DND-41 (cell line): ENCODE measurements around the gene PDZRN3.

Experiments
- ATAC-seq: fragments of 200-7000 bp; cut with Tn5 transposase; 3 replicates; pipeline ENCODE4 v1.9.1; 2021; ENCODE audit warnings: low read depth; ENCODE audit not compliant: insufficient read depth
- DNase-seq: peaks from one replicate; pipeline ENCODE4 v3.0.0-alpha.2; 2020
- H2AFZ ChIP-seq: 2 replicates; pipeline ENCODE4 v1.6.0; 2012; ENCODE audit warnings: low read depth, low read length
- H3K27ac ChIP-seq: 2 replicates; pipeline ENCODE4 v1.5.1; 2012; ENCODE audit warnings: low read length, inconsistent platforms
- H3K27me3 ChIP-seq: fragments of 200-600 bp; sonication (generic); 2 replicates; pipeline ENCODE4 v1.6.0; 2012; ENCODE audit warnings: low read length, mild to moderate bottlenecking, inconsistent platforms; ENCODE audit not compliant: insufficient read depth, poor library complexity
- H3K36me3 ChIP-seq: 2 replicates; pipeline ENCODE4 v1.5.1; 2012; ENCODE audit warnings: low read length, inconsistent platforms; ENCODE audit not compliant: insufficient read depth
- H3K4me1 ChIP-seq: 2 replicates; pipeline ENCODE4 v1.5.1; 2012; ENCODE audit warnings: mild to moderate bottlenecking, low read length; ENCODE audit not compliant: insufficient read depth
- H3K4me2 ChIP-seq: 2 replicates; pipeline ENCODE4 v1.6.0; 2012; ENCODE audit warnings: mild to moderate bottlenecking, moderate library complexity, low read length, inconsistent platforms; ENCODE audit not compliant: insufficient read depth
- H3K4me3 ChIP-seq, 2 experiments: fragments of 200-600 bp in 1 of 2; shearing (Covaris generic) in 1 of 2; 2 replicates each; pipeline ENCODE4 v1.5.1; 2012 to 2016; ENCODE audit warnings: inconsistent platforms in 2 of 2, low read length in 2 of 2, mild to moderate bottlenecking in 2 of 2, low read depth in 1 of 2, moderate library complexity in 1 of 2
- H3K79me2 ChIP-seq: 2 replicates; pipeline ENCODE4 v1.6.0; 2012; ENCODE audit warnings: low read length, inconsistent platforms; ENCODE audit not compliant: insufficient read depth
- H3K9ac ChIP-seq: 2 replicates; pipeline ENCODE4 v1.6.0; 2012; ENCODE audit warnings: low read depth, mild to moderate bottlenecking, inconsistent platforms, low read length, moderate library complexity
- H3K9me3 ChIP-seq: 2 replicates; pipeline ENCODE4 v1.5.1; 2012; ENCODE audit warnings: low read length, moderate library complexity, mild to moderate bottlenecking, inconsistent platforms; ENCODE audit not compliant: insufficient read depth, severe bottlenecking
- H4K20me1 ChIP-seq: 2 replicates; pipeline ENCODE4 v1.6.0; 2012; ENCODE audit warnings: low read length; ENCODE audit not compliant: insufficient read depth
- EZH2 ChIP-seq: IDR thresholded peaks from 3 replicates; pipeline ENCODE4 v1.6.1; 2012; ENCODE audit warnings: borderline replicate concordance, low read depth, mild to moderate bottlenecking, moderate library complexity, low read length, inconsistent platforms; ENCODE audit not compliant: severe bottlenecking
- TF ChIP-seq, protein P1 (sequence below): IDR thresholded peaks from 2 replicates; pipeline ENCODE4 v1.5.1; 2012; ENCODE audit warnings: borderline replicate concordance, low read length, moderate library complexity, mild to moderate bottlenecking; ENCODE audit not compliant: poor library complexity, severe bottlenecking; ENCODE audit errors: extremely low read depth

Gene PDZRN3

DNA sequence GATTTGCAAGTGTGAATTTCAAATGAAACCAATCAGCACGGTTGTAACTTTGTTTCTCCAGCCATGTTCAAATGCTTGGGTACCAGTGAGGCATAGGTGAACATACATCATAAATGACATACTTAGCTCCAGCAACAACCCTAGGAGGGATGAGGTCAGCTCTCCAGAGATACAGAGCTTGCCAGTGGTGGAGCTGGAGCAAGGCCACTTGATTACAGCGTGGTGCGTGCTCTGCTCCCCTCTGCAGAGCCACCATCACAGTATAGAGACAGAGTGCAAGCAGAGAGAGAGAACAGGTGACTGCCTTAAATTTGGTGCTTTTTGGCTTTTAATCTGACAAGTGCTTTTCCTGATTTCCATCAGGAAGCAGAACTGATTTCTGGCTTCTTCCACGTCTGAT is 275.1 kb downstream of the PDZRN3 start:
- Histone ChIP-seq H3K4me1 (no peaks in the 10 kb centered on the region), H3K4me3 (no peak overlapping the region), H3K36me3 (no peaks in the 10 kb centered on the region), H3K9ac (no peak overlapping the region), H3K27me3 (peaks cover 3% of the 10 kb centered on the region), H2AFZ (no peak overlapping the region), H3K9me3 (no peaks in the 10 kb centered on the region), H3K4me2 (no peak overlapping the region), H3K27ac (no peak overlapping the region), H4K20me1 (no peaks in the 10 kb centered on the region), H3K79me2 (no peaks in the 10 kb centered on the region)
- no peak for ATAC-seq
- TF ChIP-seq, protein P1, sequence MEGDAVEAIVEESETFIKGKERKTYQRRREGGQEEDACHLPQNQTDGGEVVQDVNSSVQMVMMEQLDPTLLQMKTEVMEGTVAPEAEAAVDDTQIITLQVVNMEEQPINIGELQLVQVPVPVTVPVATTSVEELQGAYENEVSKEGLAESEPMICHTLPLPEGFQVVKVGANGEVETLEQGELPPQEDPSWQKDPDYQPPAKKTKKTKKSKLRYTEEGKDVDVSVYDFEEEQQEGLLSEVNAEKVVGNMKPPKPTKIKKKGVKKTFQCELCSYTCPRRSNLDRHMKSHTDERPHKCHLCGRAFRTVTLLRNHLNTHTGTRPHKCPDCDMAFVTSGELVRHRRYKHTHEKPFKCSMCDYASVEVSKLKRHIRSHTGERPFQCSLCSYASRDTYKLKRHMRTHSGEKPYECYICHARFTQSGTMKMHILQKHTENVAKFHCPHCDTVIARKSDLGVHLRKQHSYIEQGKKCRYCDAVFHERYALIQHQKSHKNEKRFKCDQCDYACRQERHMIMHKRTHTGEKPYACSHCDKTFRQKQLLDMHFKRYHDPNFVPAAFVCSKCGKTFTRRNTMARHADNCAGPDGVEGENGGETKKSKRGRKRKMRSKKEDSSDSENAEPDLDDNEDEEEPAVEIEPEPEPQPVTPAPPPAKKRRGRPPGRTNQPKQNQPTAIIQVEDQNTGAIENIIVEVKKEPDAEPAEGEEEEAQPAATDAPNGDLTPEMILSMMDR: no peak
- TF ChIP-seq EZH2: no peak
- no peak for DNase-seq

DNA sequence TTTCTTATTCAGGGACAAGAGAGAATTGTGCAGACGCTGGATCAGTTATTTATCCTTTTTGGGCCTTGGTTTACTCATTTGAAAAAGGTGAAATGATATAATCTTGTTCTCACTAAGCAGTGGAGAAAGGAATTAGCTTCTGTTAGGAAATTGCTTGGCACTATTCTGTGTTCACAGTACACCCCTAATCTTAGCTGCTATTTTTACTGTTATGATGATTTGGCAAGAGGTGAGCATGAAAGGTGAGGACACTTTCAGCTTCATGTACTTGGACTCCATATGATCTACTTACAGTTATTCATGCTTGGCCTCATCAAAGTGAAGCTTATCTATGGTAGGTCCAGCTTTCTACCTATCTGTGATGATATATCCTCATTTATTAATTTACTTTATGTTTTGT is 282.7 kb downstream of the PDZRN3 start:
- DNase-seq (no peak), ATAC-seq (no peak)
- no peak overlapping the region for H3K4me3 ChIP-seq
- H4K20me1 ChIP-seq: no peaks in the 10 kb centered on the region
- H3K4me1 ChIP-seq: no peaks in the 10 kb centered on the region
- H3K4me2 ChIP-seq: no peak overlapping the region
- no peaks in the 10 kb centered on the region for H3K36me3 ChIP-seq
- no peaks in the 10 kb centered on the region for H3K79me2 ChIP-seq
- no peak overlapping the region for H3K27ac ChIP-seq
- H3K9ac ChIP-seq: no peak overlapping the region
- TF ChIP-seq, protein P1: no peak
- no peak for TF ChIP-seq EZH2
- H2AFZ ChIP-seq: no peak overlapping the region
- no peaks in the 10 kb centered on the region for H3K27me3 ChIP-seq
- no peaks in the 10 kb centered on the region for H3K9me3 ChIP-seq

DNA sequence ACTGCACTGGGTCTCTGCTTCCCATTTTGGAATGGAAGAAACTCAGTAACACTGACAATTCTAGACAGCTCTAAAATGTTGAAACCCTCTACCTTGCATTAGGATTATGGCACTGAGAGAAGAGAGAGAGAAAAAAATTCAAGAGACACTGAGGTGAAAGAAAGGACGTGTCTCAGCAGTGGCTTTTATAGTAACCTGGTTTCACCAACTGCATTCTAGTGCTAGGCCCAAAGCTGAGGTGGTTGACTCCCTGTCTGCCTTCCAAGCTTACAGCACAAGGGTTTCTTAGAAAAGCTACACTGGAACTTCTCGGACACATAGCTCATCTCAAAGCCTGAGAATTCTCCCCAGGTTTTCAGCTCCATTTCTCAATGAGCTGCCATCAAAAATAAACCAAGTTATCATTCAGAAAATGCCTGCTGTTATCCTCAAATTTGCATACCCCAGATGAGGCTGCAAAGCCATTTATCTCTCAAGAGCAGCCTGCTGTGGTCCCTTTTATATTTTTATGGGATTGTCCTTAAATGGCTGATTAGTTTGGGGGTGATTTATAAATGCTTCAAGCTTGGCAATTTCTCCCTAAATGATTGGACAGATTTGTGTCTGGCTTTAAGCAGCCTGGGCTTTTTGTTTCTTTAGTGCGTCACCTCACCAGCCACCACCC is 283.3 kb downstream of the PDZRN3 start:
- Histone ChIP-seq H3K4me3 (no peak overlapping the region), H3K4me2 (no peak overlapping the region), H2AFZ (no peak overlapping the region), H3K9me3 (no peaks in the 10 kb centered on the region), H3K27me3 (no peaks in the 10 kb centered on the region), H3K4me1 (no peaks in the 10 kb centered on the region), H3K36me3 (no peaks in the 10 kb centered on the region), H3K79me2 (no peaks in the 10 kb centered on the region), H3K27ac (no peak overlapping the region), H4K20me1 (no peaks in the 10 kb centered on the region), H3K9ac (no peak overlapping the region)
- TF ChIP-seq, protein P1: no peak
- no peak for TF ChIP-seq EZH2
- DNase-seq (no peak), ATAC-seq (no peak)
